22Rv1 (cell line): Measurements from ENCODE around the gene PHPT1.

ENCODE experiments used
- H3K27ac ChIP-seq: fragments of 450-650 bp; 2 replicates; pipeline ENCODE4 v1.5.1; 2017
- ZFX ChIP-seq: fragments of 450-650 bp; IDR thresholded peaks from 2 replicates; pipeline ENCODE4 v1.6.1; 2017; ENCODE audit warnings: antibody characterized with exemption, borderline replicate concordance
- TF ChIP-seq, protein P1 (sequence below): fragments of 450-650 bp; IDR thresholded peaks from 2 replicates; pipeline ENCODE4 v1.5.1; 2017; ENCODE audit warnings: mild to moderate bottlenecking

PHPT1 gene

DNA sequence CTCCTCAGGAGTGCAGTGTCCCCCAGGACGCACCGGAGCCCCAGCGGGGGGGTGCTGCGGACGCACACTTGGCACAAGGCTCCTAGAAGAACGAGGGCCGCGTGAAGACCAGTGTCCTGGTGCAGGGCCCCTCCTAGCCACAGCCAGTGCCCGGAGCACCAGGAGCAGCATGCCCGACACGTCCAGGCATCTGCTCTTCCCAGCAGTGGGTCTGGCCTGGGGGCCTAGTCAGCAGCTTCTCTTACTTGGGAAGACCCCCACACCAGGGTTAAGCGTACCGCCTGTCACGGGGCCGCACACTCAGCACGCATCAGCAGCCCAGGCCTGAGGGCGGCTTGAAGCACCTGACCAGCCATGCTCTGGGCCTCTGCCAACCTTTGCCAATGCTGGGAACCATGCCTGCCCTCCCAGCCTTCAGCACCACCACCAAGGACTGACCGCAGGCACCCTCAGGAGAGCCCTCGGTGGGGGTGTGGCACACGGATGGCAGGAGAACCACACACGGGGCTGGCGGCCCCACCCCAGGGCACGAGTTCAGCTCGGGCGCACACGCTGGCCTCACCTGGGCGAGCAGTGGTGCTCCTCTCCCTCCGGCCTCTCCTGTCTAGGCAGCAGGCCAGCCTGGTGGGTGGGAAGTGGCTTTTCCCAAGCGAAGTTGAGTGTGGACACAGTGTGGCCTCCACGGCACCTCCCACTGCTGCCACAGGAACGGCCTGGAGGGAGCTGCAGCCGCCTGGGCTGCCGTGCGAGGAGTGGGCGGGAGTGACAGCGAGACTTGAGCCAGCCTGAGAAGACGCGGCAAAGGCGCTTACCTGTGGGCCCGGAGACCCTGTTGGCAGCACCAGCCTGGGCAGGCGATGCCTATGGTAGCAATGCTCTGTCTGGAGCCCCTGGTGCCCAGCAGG, 19.0 kb upstream of the PHPT1 start:
- TF ChIP-seq ZFX, result no peak
- TF ChIP-seq, protein P1, sequence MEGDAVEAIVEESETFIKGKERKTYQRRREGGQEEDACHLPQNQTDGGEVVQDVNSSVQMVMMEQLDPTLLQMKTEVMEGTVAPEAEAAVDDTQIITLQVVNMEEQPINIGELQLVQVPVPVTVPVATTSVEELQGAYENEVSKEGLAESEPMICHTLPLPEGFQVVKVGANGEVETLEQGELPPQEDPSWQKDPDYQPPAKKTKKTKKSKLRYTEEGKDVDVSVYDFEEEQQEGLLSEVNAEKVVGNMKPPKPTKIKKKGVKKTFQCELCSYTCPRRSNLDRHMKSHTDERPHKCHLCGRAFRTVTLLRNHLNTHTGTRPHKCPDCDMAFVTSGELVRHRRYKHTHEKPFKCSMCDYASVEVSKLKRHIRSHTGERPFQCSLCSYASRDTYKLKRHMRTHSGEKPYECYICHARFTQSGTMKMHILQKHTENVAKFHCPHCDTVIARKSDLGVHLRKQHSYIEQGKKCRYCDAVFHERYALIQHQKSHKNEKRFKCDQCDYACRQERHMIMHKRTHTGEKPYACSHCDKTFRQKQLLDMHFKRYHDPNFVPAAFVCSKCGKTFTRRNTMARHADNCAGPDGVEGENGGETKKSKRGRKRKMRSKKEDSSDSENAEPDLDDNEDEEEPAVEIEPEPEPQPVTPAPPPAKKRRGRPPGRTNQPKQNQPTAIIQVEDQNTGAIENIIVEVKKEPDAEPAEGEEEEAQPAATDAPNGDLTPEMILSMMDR, result no peak
- H3K27ac ChIP-seq, result no peak overlapping the region; the same call in 1 of the 2 replicates

DNA sequence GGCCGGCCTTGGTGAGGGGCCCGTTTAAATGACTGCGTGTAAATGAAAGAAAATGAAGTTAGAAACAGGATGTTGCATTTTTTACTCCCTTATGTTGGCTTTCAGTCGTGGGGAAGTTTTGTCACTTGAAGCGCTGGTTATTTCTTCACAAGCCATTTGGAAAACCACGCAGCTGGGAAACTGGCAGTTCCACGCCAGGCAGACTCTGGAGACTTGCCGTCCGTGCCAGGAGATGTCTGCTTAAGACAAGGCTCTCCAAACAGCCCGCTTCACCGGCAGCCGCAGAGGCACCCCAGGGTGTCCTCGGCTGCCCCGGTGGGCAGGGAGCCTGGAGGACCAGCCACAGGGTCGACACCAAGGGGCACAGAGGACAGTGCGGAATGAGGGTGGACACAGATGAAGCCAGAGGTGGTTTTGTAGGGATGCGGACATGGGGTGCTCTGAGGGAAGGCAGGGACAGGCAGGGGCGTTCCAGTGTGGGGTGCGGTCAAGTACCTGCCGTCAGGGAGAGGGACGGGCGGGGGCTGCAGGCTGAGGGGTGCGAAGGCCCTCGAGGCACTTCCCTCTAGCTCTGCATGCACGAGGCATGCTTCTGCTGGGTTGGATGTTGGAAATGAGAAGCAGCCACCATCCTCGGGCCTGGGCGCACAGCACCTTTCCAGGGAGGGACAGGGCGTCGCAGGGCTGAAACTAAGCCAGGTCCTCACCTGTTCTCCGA, 18.0 kb upstream of the PHPT1 start:
- TF ChIP-seq, protein P1, result no peak
- no peak for TF ChIP-seq ZFX
- no peak overlapping the region; the same call in 1 of the 2 replicates for H3K27ac ChIP-seq

DNA sequence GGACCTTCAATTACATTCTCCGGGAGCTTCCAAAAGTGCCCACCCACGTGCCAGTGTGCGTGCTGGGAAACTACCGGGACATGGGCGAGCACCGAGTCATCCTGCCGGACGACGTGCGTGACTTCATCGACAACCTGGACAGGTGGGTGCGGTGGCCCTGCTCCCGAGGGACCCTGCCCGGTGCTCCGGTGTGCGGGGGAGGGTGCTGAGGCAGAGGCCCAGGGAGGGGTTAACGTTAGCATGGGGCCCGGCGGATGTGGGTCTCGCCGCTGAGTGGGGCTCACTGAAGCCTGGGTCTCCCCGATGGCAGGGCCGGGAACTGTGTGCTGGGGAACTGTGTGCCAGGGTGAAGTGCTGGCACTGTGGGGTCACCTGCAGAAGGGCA, 17.5 kb upstream of the PHPT1 start:
- no peak overlapping the region; the same call in 1 of the 2 replicates for H3K27ac ChIP-seq
- no peak for TF ChIP-seq ZFX
- TF ChIP-seq, protein P1, result no peak

DNA sequence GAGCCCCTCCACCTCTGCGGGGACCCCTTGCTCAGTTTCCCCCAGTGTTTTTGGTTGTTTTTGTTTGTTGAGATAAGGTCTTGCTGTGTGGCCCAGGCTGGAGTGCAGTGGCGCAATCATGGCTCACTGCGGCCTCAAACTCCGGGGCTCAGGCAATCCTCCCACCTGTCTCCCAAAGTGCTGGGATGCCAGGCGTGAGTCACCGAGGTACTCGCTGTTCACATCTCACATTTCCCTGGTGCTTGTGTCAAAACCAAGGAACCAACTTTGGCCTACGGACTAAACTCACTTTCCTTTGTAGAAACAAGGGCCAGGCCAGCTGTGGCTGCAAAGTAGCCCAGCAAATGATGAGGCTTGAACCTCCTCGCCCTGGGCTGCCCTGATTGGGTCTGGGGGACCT, 16.6 kb upstream of the PHPT1 start:
- no peak overlapping the region; the same call in 1 of the 2 replicates for H3K27ac ChIP-seq
- no peak for TF ChIP-seq ZFX

DNA sequence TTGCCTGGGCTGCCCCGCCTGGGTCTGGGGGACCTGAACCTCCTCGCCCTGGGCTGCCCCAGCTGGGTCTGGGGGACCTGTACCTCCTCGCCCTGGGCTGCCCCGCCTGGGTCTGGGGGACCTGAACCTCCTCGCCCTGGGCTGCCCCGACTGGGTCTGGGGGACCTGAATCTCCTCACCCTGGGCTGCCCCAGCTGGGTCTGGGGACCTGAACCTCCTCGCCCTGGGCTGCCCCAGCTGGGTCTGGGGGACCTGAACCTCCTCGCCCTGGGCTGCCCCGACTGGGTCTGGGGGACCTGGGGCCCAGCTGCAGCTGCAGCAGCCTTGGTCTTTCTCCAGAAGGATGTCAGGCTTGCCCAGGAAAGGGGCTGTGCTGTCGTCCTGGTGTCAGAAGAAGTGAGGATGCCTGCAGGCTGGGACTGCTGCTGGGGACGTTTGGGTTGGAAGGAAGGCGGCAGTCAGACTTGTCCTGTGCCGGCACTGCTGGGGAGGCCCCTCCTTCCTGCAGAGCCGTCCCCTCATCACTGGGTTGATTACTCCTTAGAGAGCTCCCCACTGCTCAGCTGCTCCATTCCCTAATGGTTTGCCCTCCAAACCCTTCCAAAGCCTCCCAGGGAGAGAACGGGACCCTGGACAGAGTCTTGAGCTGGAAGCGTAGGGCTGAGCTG, 15.7 kb upstream of the PHPT1 start:
- peak overlapping the region; percentile 90 for H3K27ac ChIP-seq

DNA sequence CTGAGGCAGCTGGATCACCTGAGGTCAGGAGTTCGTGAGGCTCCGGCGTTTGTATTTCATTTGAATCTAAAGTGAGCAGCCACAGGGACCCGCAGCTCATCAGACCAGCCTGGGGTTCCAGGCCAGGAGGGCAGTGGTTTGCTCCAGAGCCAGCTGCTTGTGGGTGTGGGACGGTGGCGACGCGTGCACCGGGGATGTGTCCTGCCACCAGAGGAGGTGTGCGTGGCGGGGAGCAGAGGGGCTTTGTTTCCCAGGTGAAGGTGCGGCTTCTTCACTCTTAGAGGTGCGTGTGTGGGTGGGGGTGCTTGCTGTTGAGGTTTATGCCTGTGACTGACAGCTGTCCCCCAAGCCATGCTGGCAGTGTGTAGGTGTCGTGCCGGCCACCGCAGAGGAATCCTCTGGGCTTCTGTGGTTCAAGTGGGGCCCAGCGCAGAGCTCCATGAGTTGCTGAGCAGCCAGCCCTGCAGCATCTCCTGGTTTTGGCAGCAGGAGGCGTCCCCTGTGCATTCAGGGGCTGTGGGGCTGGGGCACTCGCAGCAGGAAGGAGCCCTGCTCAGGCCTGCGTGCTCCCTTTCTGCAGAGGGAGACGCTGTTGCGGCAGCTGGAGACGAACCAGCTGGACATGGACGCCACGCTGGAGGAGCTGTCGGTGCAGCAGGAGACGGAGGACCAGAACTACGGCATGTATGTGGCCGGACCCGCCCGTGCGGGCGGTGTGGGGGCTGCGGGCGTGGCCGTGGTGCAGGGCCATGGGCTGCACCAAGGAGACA, 13.9 kb upstream of the PHPT1 start:
- H3K27ac ChIP-seq, result peak overlapping the region; percentile 90
- no peak for TF ChIP-seq ZFX
- TF ChIP-seq, protein P1, result no peak

DNA sequence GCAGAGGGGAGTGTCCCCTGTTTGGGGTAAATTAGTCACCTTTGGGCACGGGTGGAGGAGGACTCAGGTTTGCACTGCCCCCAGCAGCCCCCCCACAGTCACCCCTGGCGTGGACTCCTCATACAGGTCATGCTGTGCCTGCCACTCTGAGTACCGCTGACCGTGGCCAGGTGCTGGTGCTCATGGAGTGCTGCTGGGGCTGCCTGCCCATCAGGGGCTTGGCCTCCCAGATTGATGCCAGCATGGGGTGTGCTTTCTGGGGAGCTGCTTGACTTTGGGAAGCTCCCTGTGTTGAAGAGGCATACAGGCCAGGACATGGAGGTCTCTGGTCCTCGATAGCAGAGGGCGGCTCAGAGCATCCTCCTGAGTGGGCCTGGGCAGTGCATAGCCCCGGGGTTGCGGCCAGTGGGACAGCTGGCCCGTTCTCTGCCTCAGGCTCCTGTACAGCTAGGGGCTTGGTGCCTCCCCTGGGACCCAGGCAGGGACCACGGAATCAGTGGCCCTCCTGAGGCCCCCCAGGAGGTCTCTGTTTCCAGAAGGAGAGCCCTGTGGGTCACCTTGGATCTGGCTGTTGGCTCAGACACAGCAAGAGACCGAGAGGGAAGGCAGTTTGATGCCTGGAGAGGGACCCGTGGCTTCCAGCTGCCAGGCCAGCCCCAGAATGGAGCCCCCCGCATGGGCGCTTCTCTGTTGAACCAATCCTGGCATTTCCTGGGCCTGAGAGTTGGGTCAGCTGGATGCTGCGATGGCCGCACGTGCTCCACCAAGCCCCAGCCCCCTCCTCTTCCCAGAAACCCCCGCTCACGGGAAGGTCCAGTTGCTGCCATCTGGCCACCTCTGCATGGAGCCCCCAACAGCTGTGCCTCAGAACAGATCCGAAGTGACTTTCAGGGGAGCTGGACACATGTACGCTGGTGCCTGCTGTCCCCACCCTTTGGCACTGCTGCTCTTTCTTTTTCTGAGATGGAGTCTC, 13.0 kb upstream of the PHPT1 start:
- peak overlapping the region; percentile 90 for H3K27ac ChIP-seq
- no peak for TF ChIP-seq ZFX
- TF ChIP-seq, protein P1, result no peak
